T1000 (cell line): ENCODE measurements around the gene ACSF2.
"Not testable (repeated sequence)": the region's sequence is repeated elsewhere in the genome, so short reads cannot be mapped to it uniquely, and the experiment has no call there.

Experiments
- DNase-seq: peaks from one replicate; lab custom pipeline; 2025; ENCODE audit warnings: mixed read lengths; lab: John Stamatoyannopoulos, UW

Gene ACSF2, protein sequence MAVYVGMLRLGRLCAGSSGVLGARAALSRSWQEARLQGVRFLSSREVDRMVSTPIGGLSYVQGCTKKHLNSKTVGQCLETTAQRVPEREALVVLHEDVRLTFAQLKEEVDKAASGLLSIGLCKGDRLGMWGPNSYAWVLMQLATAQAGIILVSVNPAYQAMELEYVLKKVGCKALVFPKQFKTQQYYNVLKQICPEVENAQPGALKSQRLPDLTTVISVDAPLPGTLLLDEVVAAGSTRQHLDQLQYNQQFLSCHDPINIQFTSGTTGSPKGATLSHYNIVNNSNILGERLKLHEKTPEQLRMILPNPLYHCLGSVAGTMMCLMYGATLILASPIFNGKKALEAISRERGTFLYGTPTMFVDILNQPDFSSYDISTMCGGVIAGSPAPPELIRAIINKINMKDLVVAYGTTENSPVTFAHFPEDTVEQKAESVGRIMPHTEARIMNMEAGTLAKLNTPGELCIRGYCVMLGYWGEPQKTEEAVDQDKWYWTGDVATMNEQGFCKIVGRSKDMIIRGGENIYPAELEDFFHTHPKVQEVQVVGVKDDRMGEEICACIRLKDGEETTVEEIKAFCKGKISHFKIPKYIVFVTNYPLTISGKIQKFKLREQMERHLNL

DNA sequence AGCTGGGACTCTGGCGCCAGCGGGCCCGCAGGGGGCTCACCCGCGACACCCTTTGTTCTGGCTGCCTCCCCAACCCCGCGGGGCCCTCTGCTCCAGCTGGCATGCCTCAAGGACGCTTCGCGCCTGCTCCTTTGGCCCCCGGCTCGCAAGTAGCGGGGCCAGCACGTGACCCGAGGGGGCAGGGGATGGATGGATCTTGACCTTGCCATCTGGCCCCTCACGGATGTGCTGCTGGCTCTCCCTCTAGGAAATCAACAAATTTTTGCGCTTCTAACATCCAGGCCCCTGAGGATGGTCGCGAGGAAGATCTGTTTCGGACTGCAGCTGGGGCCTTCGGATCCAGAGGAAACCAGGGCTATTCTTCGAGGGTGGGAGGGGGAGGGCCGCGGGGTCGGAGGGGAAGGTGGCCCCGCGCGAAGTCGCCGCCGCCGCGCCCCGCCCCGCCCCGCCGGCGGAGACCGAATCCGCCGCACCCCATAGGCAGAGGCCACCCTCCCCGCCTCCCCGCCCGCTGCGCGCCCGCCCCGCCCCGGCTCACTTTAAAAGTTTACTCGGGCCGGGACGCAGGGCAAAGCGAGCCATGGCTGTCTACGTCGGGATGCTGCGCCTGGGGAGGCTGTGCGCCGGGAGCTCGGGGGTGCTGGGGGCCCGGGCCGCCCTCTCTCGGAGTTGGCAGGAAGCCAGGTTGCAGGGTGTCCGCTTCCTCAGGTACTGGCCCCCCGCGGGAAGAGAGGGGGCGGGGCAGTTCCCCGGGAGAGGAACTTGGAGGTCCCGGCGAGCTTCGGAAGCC, at the start of gene ACSF2:
TSS of gene ACSF2 (plus strand) at position 537 of the 790 bp plus-strand sequence. CDS start at position 581, 44 bp downstream.
- DNase-seq: peak; percentile 47

DNA sequence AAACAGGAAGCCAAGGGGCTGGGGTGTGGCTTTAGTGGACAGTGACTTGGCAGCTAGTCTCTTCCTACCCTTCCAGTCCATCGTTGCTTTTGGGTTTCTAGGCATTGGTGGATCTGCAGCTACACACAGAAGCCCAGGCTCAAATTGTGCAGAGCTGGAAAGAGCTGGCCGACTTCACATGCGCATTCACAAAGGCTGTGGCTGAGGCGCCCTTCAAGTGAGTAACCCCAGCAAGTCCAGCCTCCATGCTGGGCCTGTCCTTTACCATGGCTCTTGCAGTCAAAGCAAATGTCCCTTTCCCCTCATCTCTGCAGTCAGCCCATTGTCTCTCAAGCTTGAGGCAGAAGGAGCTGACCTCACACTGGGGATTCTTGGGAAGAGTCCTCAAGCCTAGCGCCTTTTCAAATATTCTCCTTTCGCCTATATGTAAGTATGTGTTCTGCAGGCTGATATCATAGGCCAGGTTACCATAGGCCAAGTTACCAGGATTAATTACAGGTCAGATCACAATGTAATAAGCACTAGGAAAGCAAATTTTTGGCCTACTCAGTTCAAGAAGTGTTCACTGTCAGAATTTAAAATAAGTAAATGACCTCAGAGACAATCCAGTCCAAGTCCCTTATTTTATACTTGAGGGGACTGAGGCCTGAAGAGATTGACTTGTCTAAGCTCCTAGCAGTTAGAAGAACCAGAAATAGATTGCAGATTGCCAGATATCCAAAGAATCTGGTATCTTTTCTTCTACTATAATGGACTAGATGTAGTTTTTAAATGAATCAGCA, 46.5 kb upstream of the ACSF2 start:
- no peak for DNase-seq

DNA sequence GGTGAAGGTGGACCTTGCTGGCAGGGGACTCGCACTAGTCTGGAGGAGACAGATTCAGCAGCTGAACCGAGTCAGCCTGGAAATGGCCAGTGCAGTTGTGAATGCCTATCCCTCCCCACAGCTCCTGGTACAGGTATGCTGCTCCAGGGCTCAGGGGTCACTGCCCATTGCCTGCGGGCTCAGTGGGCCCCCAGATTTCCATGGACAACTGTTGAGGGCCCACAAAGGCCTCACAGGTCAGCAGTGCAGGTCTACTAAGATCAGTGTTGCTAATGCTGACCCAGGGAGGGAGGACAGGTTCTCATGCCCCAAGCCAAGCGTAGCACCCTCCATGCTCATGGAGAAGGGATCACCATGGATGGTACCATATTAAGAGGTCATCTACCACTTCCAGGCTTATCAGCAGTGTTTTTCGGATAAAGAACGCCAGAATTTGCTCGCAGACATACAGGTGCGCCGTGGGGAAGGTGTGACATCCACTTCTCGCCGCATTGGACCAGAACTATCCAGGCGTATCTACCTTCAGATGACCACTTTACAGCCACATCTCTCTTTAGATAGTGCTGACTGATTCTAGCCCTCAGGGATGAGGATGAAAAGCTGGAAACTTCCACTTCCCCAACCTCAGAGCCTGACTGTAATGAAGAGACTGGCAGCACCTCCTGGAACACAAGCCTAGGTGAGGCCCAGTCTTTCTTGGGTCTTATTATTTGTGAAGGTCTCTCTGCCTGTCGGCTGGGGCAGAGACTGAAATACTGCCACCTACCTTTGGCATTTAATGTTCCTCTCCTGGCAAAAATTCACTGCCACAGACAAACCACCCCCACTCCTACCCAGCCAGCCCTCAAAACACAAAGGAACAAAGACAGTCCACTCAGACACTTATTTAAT, 45.4 kb upstream of the ACSF2 start:
- DNase-seq: no peak

DNA sequence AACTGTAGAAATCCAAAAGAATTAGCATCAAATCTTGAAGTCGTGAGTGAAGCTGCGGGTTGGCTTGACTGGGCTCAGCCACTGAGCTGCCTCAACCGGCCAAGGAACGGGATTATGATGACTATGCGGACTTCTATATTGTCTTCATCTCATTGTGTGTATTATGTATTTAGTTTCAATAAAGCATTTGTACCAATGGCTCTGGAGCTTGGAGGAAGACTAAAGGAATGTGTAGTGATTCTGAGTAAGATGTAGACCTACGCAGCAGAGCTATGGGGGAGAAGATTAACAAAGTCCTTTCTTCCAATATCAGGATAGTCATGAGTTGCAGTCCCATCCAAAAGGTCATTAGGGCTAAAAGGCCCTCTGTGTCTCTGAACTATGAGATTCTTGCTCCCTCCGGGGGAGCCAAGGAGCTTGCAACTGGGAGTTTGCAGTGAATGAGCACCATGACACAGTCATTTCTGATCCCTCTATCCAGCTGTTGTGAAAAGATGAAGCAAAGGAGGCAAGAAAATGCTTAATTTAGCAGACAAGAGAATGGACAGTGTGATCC, 44.7 kb upstream of the ACSF2 start:
- DNase-seq: no peak

DNA sequence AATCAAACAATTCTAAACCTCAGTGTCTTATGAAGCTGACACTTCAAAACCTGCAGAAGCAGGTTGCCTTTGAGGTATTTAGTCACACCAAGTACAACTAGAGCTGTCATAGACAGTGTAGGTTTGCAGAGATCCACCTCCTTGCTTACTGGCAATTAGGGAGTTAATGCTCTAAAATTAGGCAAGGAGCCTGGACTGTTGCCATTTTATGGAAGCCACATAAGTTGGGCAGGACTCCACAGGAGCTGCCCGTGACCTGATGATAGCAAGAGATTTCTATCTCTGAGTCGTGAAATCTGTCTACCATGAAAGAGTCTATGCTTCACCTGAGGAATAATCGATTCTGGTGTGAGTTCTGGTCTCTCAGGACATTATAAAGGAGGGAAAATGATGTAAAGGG, 44.1 kb upstream of the ACSF2 start:
- no peak for DNase-seq

DNA sequence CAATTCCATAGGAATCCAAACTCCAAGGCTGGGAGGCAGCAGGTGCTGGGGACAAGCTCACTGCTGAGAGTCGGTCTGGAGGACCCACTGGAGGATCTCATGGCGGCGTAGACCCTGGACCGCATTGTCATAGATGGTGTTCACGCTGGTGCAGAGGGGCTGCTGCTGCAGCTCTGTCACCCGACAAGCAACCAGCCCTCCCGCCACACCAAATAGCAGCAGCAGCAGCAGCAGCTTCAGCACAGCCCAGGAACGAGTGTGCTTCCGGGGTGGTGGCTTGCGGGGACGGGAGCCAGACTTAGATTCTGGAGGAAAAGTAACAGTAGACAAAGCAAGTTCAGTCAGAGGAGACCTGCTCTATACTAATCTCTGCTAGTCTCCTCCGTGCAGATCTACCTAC, 43.1 kb upstream of the ACSF2 start:
- no peak for DNase-seq

DNA sequence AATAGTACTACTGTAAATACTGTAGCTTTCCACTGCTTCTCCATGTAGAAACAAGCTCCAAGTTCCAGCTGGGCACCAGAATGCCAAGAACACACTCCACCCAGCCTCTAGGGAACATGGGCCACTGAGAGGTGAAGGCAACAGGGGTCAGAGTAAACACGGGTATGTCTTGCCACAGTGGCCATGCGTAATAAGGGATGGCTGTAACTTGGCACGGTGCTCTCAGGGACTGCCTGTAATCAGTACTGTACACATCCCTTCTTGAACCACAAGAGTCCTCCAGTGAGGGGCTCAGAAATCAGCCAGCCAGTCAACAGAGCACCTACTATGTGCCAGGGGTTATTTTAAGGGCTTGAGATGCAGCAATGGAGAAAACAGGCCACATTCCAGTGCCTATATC, 39.5 kb upstream of the ACSF2 start:
- no peak for DNase-seq

DNA sequence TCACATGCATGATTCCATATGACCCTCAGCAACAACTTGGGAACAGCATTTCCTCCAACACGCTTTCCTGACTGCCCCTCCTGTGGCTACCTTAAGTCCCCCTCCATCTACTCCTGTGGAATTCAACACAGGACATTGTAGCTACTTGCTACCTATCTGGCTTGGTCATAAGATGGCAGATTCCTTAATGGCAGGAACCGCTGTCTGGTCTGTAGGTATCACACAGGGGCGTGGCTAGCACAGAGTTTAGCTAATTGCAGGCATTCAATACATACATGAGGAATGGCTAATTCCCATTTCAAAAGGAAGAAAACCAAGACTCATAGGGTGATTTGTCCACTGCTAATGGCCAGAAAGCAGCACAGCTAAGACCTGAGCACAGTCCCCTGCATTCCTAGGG, 37.3 kb upstream of the ACSF2 start:
- DNase-seq: no peak

DNA sequence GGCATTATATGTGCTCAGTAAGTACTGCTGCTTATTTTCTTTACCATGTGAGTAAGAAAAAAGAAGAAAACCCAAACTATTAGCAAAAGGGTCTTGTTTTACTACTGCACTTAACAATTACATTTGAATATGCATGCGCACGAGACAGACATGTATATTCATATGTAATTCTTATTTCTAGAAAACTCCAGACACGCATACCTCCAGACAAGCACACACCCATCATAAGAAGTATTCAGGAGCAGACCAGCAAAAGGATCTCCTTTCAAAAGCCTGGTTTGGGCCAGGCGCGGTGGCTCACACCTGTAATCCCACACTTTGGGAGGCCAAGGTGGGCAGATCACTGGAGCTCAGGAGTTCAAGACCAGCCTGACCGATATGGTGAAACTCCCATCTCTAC, 36.5 kb upstream of the ACSF2 start:
- no peak for DNase-seq

DNA sequence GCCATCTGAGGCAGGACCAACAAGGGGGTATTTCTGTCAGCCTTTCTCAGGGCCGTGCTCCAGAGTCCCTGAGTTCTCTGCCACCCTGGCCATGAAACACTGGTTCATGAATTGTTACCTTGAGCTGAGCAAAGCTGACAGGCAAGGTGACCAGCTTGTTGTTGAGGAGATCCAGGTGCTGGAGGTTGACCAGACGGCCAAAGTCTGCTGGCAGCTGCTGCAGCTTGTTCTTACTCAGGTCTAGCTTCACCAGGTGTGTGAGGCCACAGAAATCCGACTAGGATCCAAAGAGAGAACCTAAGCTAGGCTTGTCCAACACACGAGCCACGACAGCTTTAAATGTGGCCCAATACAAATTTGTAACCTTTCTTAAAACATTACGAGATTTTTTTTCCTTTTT, 33.4 kb upstream of the ACSF2 start:
- no peak for DNase-seq

DNA sequence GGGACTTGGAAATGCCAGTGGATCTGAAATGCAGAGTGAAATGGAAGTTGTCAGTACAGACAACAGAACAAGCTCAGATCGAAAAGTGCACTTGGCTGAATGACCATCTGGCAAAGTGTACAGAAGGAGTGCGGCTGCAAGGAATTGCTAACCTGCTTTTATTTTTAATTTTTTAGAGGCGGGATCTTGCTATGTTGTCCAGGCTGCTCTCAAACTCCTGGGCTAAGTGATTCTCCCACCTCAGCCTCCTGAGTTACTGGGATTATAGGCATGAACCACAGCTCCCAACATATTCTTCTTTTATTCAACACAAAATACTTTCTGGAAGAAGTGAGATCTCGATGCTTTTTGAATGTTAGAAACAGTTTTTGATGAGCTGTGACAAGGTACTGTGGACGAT, 32.3 kb upstream of the ACSF2 start:
- DNase-seq: no peak

DNA sequence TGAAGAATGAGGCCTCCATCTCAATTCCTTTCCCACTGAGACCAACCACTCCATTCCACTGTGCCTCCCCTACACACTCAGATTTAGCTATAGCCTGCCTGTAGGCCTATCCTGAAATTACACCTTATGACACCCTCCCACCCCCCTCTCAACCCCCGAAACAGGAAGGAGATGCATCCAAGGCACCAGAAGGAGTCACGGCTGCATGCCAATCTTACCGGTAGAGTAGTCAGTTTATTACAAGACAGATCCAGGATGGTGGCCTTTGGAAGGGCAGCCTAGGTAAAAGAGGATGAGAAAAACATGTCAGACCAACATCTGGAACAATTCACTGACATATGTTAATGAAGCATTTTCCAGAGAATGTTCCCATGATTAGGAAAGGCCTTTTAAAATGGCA, 31.3 kb upstream of the ACSF2 start:
- no peak for DNase-seq

DNA sequence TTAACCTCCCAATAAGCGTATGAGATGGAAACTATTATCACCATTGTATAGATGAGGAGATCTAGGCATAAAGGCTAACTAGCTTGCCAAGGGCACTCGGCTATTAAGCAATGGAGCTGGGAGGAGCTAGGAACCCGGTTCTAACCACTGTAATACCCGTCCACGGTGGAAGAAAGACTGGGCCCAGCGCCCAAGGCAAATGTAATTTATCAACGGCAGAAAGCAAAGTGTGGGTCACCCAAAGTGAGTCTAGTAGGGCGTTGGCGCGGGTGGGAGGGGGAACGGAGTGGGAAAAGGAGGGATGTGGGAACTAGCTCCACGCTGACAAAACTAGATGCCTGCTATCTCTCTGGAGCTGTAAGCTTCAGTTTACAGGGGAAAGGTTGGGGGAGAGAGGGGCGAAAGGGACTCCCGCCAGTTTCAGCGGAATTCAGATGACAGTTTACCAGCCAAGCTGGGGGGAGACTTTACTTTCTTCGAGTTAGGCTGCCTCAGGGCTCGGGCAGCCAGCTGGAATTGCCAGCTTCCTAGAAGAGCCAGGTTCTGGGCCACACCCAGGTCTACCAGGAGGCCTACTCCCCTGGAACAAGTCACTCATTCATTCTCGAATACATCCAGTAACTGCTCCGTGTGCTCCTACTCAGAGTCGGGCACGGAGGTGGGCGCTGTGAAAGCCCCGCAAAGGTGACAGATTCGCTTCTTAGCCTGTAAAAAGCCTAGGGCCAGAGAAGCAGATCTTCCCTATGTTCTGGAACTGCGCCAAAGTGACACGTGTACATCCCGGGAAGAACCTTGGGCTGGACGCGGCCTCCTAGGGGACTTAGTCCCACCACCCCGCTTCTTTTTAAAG, 29.5 kb upstream of the ACSF2 start:
- DNase-seq: no peak

DNA sequence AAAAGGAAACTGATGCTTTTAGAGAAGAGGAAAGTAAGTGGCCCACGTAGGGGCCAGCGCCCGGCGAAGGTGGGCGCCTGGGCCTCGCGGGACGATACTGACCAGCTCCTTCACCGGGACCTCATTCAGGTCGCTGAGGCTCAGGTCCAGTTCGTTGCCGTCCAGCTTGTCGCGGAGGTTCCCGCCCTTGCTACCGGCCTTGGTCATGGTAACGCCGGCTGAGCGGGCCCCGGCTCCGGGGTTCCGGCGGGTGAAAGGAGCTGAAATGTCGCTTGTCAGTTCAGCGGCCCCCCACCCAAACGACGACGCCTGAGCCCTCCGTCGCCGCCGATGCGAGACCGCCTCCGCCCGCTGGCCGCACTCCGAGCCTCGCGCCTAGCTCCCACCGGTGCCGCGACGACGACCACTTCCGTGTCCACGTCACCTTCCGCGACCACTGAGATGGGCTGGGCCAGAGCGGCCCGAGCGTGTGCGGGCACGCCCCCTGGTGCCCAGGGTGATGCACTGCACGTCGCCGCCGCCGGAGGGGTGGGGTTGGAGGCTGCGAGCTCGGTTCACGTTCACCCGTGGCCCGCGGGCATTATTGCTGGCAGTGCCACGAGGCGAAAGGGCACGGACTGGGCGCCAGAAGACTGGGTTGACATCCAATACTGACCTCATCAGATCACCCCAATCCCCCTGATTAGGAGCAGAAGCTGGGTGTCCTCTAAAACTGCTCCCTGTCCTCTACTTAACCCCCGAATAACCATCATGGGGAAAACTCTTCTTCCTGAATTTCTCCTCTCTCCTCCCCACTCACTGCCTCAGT, 28.7 kb upstream of the ACSF2 start, which contains the start of gene LRRC59:
TSS of gene LRRC59 (minus strand) at position 413 of the 808 bp plus-strand sequence. CDS start at position 207, 206 bp downstream.
- peak; percentile 88 for DNase-seq

DNA sequence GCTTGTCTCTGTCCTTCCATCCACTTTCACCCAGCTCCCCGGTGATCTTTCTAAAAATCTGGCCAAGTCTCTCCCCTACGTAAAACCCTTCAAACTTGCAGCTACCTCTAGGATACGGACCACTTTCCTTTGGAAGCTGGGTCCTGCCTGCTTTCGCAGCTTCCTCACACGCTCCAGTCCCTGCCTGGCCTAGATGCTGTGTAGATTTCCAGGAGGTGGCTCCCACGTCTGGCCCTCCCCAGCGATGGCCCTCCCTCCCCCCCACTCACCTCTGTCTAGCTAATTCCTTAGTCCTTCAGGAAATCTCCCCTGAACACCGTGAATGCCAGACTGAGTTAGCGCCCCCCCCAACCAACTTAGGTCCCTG, 28.1 kb upstream of the ACSF2 start:
- no peak for DNase-seq

DNA sequence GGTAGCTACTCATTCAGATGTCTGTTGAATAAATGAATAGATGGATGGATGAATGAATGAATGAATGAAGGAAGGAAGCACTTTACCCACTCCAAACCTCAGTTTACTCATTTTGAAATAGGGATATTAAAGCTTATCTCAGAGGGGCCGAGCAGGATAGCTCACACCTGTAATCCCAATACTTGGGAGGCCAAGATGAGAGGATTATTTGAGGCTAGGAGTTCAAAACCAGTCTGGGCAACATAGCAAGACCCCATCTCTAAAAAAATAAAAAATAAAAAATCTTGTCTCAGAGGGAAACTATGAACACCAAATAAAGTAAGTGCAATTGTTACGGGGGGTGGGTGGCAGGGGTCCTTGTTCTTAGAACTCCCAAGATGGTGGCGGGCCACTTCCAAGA, 27.3 kb upstream of the ACSF2 start:
- DNase-seq: not testable (repeated sequence)

DNA sequence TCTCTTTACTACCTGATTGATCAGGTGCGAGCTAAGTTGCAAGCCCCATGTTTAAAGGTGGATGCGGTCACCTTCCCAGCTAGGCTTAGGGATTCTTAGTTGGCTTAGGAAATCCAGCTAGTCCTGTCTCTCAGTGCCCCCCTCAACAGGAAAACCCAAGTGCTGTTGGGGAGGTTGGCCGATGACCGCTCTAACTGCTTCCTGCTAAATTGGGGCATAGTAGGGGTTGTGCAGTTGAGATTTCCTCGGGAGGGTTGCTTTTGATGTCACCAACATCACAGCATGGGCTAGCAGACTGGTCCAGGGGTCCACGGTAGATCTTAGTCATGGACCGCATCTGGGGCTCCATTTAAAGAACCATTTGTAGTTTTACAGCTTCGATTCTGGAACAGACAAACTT, 26.4 kb upstream of the ACSF2 start:
- DNase-seq: not testable (repeated sequence)

DNA sequence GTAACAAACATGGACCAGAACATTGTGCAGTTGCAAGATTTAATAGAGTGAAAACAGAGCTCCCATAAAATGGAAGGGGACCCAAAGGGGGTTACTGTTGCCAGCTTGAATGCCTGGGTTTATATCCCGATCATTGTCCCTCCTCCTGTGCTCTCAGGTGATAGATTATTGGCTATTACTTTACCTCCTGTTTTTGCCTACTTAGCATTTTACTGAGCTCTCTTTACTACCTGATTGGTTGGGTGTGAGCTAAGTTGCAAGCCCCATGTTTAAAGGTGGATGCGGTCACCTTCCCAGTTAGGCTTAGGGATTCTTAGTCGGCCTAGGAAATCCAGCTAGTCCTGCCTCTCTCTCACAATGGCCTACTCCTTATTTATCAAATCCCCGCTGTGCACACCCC, 20.7 kb upstream of the ACSF2 start:
- not testable (repeated sequence) for DNase-seq

DNA sequence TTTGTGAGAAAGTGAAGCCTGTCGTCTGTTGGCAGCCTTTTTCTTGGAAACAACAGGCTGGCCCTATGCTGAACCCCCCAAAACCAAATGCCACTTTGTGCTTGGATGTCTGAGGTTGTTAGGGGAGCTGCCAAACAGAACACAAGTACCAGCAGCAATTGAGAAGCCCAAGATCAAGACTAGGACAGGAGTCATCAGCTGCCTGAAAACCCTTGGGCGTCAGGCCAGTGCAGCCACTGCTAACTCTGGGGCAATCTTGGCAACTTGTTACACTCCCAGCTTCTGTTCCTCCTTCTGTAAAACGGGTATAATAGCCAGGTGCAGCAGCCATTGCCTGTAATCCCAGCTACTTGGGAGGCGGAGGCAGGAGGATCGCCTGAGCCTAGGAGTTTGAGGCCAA, 19.4 kb upstream of the ACSF2 start:
- DNase-seq: no peak
